ENCODE results near the gene TRMT112. TPM values are rescaled to one million over a fixed set of nuclear protein-coding genes. Genes with fewer than 3 reads are reported as not detected.

Gene TRMT112
- total and polyA plus RNA-seq, 2 of the 8 experiments (the other 6 are each of a cell fraction or from before 2014, with no cell fraction given) = 300 to 650 TPM

GRCh38 chr11:64351136-64351631 is 33.8 kb upstream of the TRMT112 start:
- WGBS, 2 experiments (ENCODE audit: extremely low coverage in 1 of 2, insufficient coverage in 1 of 2, insufficient read length in 1 of 2, insufficient replicate concordance in 2 of 2, low coverage in 1 of 2, low lambda C conversion rate in 2 of 2, missing lambda C conversion rate in 1 of 2) = 91% methylated on average over 18 of the region's 18 CpGs; no CpG with 5 or more reads in 1 of the 2 experiments
- Histone ChIP-seq H3K23me2 (ENCODE audit: low read depth, low read length) (no peaks in the 10 kb centered on the region), H3K79me2 (ENCODE audit: control insufficient read depth in 1 of 2, insufficient read depth in 2 of 2, low read length in 2 of 2) (no peaks in the 10 kb centered on the region), H3K14ac (ENCODE audit: insufficient read length) (no peak overlapping the region), H3K4me3 (ENCODE audit: extremely low read depth in 1 of 4, insufficient read depth in 2 of 4, low read depth in 3 of 4, low read length in 4 of 4) (no peak overlapping the region), H4K5ac (ENCODE audit: insufficient read length, low read depth, low read length) (no peak overlapping the region), H3K36me3 (ENCODE audit: control insufficient read depth in 2 of 4, insufficient read depth in 4 of 4, low read length in 3 of 4) (no peaks in the 10 kb centered on the region), H2BK120ac (replicated peaks; ENCODE audit: low read depth, low read length) (no peak overlapping the region), H2AFZ (ENCODE audit: low read length) (no peak overlapping the region), H4K8ac (ENCODE audit: extremely low read depth, insufficient read depth, low read length) (no peak overlapping the region), H2BK12ac (ENCODE audit: low read depth, low read length) (no peak overlapping the region), H2BK5ac (ENCODE audit: low read depth, low read length) (no peak overlapping the region), H3K27ac (ENCODE audit: low read depth, low read length) (no peak overlapping the region), H3K9ac (replicated peaks in 1 of 4; ENCODE audit: extremely low read depth in 1 of 4, low read depth in 3 of 4, low read length in 3 of 4) (no peak overlapping the region), H3K4me1 (replicated peaks in 1 of 4; ENCODE audit: control insufficient read depth in 3 of 4, insufficient read depth in 4 of 4, low read length in 3 of 4) (peaks cover 0 to 12% (median 7%) of the 10 kb centered on the region in 4 experiments; a peak in 6 of 7 replicates), H4K91ac (replicated peaks; ENCODE audit: insufficient read length, low read length) (no peak overlapping the region), H3K4me2 (ENCODE audit: insufficient read depth in 1 of 2, low read depth in 2 of 2, low read length in 2 of 2) (no peak overlapping the region), H2BK20ac (ENCODE audit: low read length) (no peak overlapping the region), H2AK5ac (ENCODE audit: low read depth, low read length) (no peak overlapping the region), H3K18ac (ENCODE audit: extremely low read depth, low read length) (no peak overlapping the region), H3K79me1 (ENCODE audit: low read depth, low read length) (no peaks in the 10 kb centered on the region), H3K56ac (replicated peaks; ENCODE audit: insufficient read length, low read depth, low read length) (no peak overlapping the region), H3K4ac (replicated peaks; ENCODE audit: insufficient read length, low read depth, low read length) (no peak overlapping the region), H3K27me3 (replicated peaks in 1 of 4; ENCODE audit: control insufficient read depth in 3 of 4, extremely low read depth in 1 of 4, insufficient read depth in 3 of 4, low read length in 3 of 4) (no peaks in the 10 kb centered on the region), H4K20me1 (replicated peaks in 1 of 2; ENCODE audit: control insufficient read depth in 1 of 2, insufficient read depth in 2 of 2, low read length in 2 of 2) (no peaks in the 10 kb centered on the region), H3K9me3 (ENCODE audit: insufficient read depth in 2 of 2, low read depth in 1 of 2, low read length in 1 of 2) (no peaks in the 10 kb centered on the region), H2BK15ac (ENCODE audit: low read length) (no peak overlapping the region), H3K23ac (ENCODE audit: insufficient read length) (no peak overlapping the region)
- FAIRE-seq = no peak
- POLR2A ChIA-PET (ENCODE audit: partially characterized antibody) = interaction anchor here (0.6 to 6.2 kb wide), 8 partner anchors 9 to 1169 kb away, joined by 3 to 47 read pairs (median 3); partner anchors contain the start of genes CCDC88B, PRDX5, STIP1 and TRMT112
- CTCF ChIA-PET (ENCODE audit: partially characterized antibody) = interaction anchor here (0.6 to 37.6 kb wide), 5 partner anchors 14 to 1053 kb away, joined by 3 to 614 read pairs (median 4); partner anchors contain the start of genes CATSPERZ, CCDC88B, ESRRA and PRDX5
- DNase-seq (ENCODE audit: low read depth in 1 of 2, low spot score in 2 of 2) = no peak
- TF ChIP-seq YY1 (IDR thresholded peaks at IDR 0.05; ENCODE audit: low read depth, low read length) = no peak
- TF ChIP-seq POLR2AphosphoS5 (IDR thresholded peaks at IDR 0.05; ENCODE audit: low read depth, low read length) = no peak
- no peak for TF ChIP-seq USF2 (IDR thresholded peaks at IDR 0.05; ENCODE audit: low read length)
